ENCODE results near the gene TGFBR3L. TPM values are rescaled to one million over a fixed set of nuclear protein-coding genes. Genes with fewer than 3 reads are reported as not detected.
A peak's percentile ranks its signal among the peaks of the same experiment; 100 is the strongest.

The TGFBR3L gene
- total and polyA plus RNA-seq, 2 of the 8 experiments (the other 6 are each of a cell fraction or from before 2014, with no cell fraction given), result 3.1 to 3.7 TPM

GRCh38 chr19:7874076-7874896 is 40.3 kb upstream of the TGFBR3L start, which contains the start of gene PRR36 (continued):
- peak; percentile 64 for TF ChIP-seq PHF8 (conservative IDR thresholded peaks at IDR 0.05; ENCODE audit: low read depth, low read length)
- peak in 1 of 2 experiments; percentile 52; a peak in 1 of 4 replicates for TF ChIP-seq SIN3A (conservative IDR thresholded peaks at IDR 0.05 in 1 of 2, IDR thresholded peaks at IDR 0.05 in 1 of 2; ENCODE audit: low read depth in 1 of 2, low read length in 2 of 2)
- TF ChIP-seq RAD21 (IDR thresholded peaks at IDR 0.05 in 1 of 2, conservative IDR thresholded peaks at IDR 0.05 in 1 of 2; ENCODE audit: low read depth in 2 of 2, low read length in 2 of 2), result peak; percentile 13 to 47; a peak in 2 of 4 replicates
- TF ChIP-seq ATF2 (IDR thresholded peaks at IDR 0.05; ENCODE audit: low read length), result peak; percentile 63; the same call in 1 of the 2 replicates
- TF ChIP-seq CHD2 (IDR thresholded peaks at IDR 0.05; ENCODE audit: low read length), result peak; percentile 68
- 0 out of 2 replicates have a peak, but pooled peaks have one; percentile 15 for TF ChIP-seq RBBP5 (IDR thresholded peaks at IDR 0.05; ENCODE audit: borderline replicate concordance, low read depth, low read length)
- TF ChIP-seq EZH2 (IDR thresholded peaks at IDR 0.05; ENCODE audit: low read depth, low read length, severe bottlenecking), result no peak
- TF ChIP-seq TCF12 (IDR thresholded peaks at IDR 0.05; ENCODE audit: low read depth, low read length), result 0 out of 2 replicates have a peak, but pooled peaks have one; percentile 19

Measured in H1 (cell line).